Measurements from ENCODE around the gene AMPH. TPM values are rescaled to one million over a fixed set of nuclear protein-coding genes. Genes with fewer than 3 reads are reported as not detected.

AMPH gene
- total RNA-seq, 6 experiments from 2014 or later, result 4.5 to 6.2 (median 5.8) TPM

DNA sequence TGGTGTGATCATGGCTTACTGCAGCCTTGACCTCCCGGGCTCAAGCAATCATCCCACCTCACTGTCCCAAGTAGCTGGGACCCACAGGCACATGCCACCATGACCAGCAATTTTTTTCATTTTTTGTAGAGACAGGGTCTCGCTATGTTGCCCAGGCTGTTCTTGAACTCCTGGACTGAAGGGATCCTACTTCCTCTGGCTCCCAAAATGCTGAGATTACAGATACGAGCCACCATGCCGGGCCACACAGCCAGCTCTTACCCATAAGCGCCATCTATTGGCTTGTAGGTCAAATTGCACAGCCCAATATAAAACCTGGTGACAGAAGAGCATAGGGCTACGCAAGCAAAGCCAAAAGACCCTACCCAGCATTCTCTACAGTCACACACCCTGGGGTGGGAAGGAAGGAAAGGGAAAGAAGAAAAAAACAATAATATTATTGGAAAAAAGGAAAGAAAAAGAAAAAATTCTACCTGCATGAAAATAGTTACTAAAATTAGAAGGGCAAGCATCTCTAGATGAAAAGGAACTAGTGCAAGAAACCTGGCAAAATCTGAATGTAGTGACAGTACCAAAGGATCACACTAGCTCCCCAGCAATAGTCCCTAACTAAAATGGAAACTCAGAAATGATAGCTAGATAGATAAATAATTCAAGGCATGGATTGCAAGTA, 29.4 kb upstream of the AMPH start:
- TF ChIP-seq, protein P1, sequence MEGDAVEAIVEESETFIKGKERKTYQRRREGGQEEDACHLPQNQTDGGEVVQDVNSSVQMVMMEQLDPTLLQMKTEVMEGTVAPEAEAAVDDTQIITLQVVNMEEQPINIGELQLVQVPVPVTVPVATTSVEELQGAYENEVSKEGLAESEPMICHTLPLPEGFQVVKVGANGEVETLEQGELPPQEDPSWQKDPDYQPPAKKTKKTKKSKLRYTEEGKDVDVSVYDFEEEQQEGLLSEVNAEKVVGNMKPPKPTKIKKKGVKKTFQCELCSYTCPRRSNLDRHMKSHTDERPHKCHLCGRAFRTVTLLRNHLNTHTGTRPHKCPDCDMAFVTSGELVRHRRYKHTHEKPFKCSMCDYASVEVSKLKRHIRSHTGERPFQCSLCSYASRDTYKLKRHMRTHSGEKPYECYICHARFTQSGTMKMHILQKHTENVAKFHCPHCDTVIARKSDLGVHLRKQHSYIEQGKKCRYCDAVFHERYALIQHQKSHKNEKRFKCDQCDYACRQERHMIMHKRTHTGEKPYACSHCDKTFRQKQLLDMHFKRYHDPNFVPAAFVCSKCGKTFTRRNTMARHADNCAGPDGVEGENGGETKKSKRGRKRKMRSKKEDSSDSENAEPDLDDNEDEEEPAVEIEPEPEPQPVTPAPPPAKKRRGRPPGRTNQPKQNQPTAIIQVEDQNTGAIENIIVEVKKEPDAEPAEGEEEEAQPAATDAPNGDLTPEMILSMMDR (IDR thresholded peaks at IDR 0.05), result peak; percentile 85
- H3K9me3 Mint-ChIP-seq, result no peaks in the 10 kb centered on the region; the same call in 1 of the 2 replicates
- DNase-seq, result peak; percentile 52
- no peaks in the 10 kb centered on the region; the same call in none of the 2 replicates for H3K27me3 Mint-ChIP-seq (ENCODE audit: insufficient read depth)
- H3K36me3 Mint-ChIP-seq (ENCODE audit: low read depth), result no peaks in the 10 kb centered on the region
- no peak overlapping the region for H3K4me3 Mint-ChIP-seq
- H3K4me1 Mint-ChIP-seq (ENCODE audit: low read depth), result peaks cover 12% of the 10 kb centered on the region
- H3K27ac Mint-ChIP-seq, result no peak overlapping the region

DNA sequence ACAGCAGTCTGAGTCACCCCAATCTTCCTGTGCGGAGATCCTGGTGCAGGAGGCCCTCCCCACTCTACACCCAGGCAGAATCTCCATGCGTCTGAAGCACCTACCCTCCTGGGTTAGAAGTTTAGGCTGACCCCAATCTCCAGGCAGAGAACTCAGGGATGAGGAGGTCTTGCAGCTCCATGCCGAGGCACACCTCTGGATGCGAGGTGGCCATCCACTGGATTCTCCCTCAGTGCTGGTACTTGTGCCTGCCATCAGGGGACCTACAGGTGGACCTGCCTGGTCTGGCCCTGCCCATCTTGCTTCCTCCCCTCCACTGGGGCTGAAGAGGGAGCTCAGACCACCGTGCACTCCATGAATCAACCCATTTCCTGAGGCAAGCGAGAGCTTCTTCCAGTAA, 28.8 kb upstream of the AMPH start:
- TF ChIP-seq, protein P1 (IDR thresholded peaks at IDR 0.05), result no peak
- Mint-ChIP-seq H3K4me3 (no peak overlapping the region), H3K27ac (no peak overlapping the region), H3K4me1 (ENCODE audit: low read depth) (peaks cover 12% of the 10 kb centered on the region), H3K36me3 (ENCODE audit: low read depth) (no peaks in the 10 kb centered on the region), H3K27me3 (ENCODE audit: insufficient read depth) (no peaks in the 10 kb centered on the region; the same call in none of the 2 replicates), H3K9me3 (no peaks in the 10 kb centered on the region; the same call in 1 of the 2 replicates)
- no peak for DNase-seq

DNA sequence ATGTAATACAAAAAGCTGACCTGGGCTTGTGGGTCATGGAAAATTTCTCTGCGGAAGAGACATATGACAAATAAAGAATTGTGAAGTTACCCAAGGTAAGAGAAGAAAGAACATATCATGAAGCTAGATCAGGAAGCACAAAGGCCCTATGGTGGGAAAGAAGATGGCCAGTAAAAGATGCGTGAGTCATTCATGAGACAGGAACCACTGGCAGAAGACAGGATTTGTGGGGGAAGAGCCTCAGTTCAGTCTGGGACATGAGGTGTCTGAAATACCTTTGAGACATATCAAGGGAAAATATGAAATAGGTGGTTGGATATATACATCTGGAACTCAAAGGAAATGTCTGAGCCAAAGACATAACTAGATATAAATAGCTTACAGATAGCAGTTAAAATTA, 27.7 kb upstream of the AMPH start:
- Mint-ChIP-seq H3K4me3 (no peak overlapping the region), H3K36me3 (ENCODE audit: low read depth) (no peaks in the 10 kb centered on the region), H3K27me3 (ENCODE audit: insufficient read depth) (no peaks in the 10 kb centered on the region; the same call in none of the 2 replicates), H3K9me3 (no peaks in the 10 kb centered on the region; the same call in 1 of the 2 replicates), H3K27ac (no peak overlapping the region), H3K4me1 (ENCODE audit: low read depth) (peaks cover 12% of the 10 kb centered on the region)
- DNase-seq, result no peak
- TF ChIP-seq, protein P1 (IDR thresholded peaks at IDR 0.05), result no peak

DNA sequence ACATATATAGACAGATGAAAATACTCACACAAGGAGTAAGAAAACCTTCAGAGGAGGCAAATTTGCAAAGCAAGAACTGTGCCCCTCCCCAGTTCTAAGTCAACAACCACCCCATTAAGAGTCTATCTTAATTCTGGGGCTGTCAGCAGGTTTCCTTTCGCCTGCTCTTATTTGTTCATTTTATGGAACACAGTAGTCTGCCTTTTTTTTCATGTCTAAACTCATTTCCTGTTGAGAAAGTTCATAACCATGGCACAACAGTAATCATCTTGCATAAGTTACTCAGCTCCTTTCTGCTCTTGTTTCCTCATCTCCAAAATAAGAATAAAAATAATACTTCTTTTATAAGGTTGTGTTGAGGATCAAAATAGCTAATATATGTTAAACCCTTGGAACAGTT, 25.8 kb upstream of the AMPH start:
- Mint-ChIP-seq H3K4me3 (no peak overlapping the region), H3K36me3 (ENCODE audit: low read depth) (no peaks in the 10 kb centered on the region), H3K27ac (no peak overlapping the region), H3K9me3 (no peaks in the 10 kb centered on the region; the same call in 1 of the 2 replicates), H3K4me1 (ENCODE audit: low read depth) (peaks cover 12% of the 10 kb centered on the region), H3K27me3 (ENCODE audit: insufficient read depth) (no peaks in the 10 kb centered on the region)
- TF ChIP-seq, protein P1 (IDR thresholded peaks at IDR 0.05), result no peak
- DNase-seq, result no peak

DNA sequence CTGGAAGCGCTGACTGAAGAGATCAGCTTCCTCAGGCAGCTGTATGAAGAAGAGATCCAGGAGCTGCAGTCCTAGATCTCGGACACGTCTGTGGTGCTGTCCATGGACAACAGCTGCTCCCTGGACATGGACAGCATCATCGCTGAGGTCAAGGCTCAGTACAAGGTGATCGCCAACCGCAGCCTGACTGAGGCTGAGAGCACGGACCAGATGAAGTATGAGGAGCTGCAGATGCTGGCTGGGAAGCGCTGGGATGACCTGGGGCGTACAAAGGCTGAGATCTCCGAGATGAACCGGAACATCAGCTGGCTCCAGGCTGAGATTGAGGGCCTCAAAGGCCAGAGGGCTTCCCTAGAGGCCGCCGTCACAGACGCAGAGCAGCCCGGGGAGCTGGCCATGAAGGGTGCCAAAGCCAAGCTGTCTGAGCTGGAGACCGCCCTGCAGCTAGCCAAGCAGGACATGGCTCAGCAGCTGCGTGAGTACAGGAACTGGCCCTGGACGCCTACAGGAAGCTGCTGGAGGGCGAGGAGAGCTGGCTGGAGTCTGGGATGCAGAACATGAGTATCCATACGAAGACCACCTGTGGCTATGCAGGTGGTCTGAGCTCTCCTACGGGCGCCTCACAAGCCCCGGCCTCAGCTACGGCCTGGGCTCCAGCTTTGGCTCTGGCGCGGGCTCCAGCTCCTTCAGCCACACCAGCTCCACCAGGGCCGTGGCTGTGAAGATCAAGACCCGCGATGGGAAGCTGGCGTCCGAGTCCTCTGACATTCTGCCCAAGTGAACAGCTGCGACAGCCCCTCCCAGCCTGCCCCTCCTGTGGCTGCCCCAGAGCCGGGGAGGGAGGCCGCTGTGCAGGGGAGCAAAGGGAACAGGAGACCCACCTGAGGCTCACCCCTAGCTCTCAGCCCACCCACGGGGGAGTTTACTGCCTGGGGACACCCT, 24.9 kb upstream of the AMPH start:
- no peak overlapping the region for H3K27ac Mint-ChIP-seq
- H3K36me3 Mint-ChIP-seq (ENCODE audit: low read depth), result no peaks in the 10 kb centered on the region
- peaks cover 12% of the 10 kb centered on the region for H3K4me1 Mint-ChIP-seq (ENCODE audit: low read depth)
- no peaks in the 10 kb centered on the region; the same call in 1 of the 2 replicates for H3K9me3 Mint-ChIP-seq
- no peak for DNase-seq
- H3K4me3 Mint-ChIP-seq, result no peak overlapping the region
- peaks cover under 1% of the 10 kb centered on the region; the same call in 1 of the 2 replicates for H3K27me3 Mint-ChIP-seq (ENCODE audit: insufficient read depth)
- TF ChIP-seq, protein P1 (IDR thresholded peaks at IDR 0.05), result no peak

Data from HFFc6 (cell line).